ENCODE data around the gene APPL1. TPM values are rescaled to one million over a fixed set of nuclear protein-coding genes. Genes with fewer than 3 reads are reported as not detected.

The APPL1 gene
- total and polyA plus RNA-seq, 9 donors, result 27.5 to 60.3 (median 37.2) TPM

DNA sequence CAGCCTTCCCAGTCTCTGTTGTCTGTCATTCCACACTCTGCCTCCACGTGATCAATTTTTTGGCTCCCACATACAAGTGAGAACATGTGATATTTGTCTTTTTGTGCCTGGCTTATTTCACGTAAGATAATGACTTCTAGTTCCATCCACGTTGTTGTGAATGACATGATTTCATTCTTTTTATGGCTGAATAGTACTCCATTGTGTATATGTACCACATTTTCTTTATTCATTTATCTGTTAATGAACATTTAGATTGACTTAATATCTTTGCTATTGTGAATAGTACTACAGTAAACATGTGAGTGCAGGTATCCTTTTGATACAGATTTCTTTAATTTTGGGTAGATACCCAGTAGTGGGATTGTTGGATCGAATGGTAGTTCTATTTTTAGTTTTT lies 33.6 kb downstream of the APPL1 start:
- no peaks in the 10 kb centered on the region for H3K27me3 ChIP-seq (ENCODE audit: control insufficient read depth, insufficient read depth, low read length)
- H3K4me1 ChIP-seq (ENCODE audit: control insufficient read depth, insufficient read depth, low read length), result no peaks in the 10 kb centered on the region
- H3K9me3 ChIP-seq (replicated peaks; ENCODE audit: control insufficient read depth, low read depth, low read length), result no peaks in the 10 kb centered on the region
- WGBS (ENCODE audit: insufficient coverage), result no CpG with 5 or more reads among the region's 4 CpGs
- no peak for DNase-seq
- no peak overlapping the region for H3K4me3 ChIP-seq (ENCODE audit: low read length)
- H3K27ac ChIP-seq (ENCODE audit: low read length), result no peak overlapping the region
- H3K36me3 ChIP-seq (ENCODE audit: control insufficient read depth, insufficient read depth, low read length), result peaks cover 27% of the 10 kb centered on the region

DNA sequence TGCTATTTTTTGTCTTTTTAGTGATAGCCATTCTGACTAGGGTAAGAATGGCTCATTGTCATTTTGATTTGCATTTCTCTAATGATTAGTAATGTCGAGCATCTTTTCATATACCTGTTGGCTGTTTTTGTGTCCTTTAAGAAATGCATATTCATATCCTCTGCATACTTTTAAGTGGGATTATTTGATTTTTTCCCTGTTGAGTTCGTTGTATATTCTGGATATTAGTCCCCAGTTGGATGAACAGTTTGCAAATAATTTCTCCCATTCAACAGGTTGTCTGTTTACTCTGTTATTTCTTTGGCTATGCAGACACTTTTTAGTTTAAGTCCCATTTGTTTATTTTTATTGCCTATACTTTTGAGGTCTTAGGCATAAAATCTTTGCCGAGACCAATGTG lies 34.4 kb downstream of the APPL1 start:
- no CpG with 5 or more reads among the region's 3 CpGs for WGBS (ENCODE audit: insufficient coverage)
- DNase-seq, result no peak
- no peaks in the 10 kb centered on the region for H3K9me3 ChIP-seq (replicated peaks; ENCODE audit: control insufficient read depth, low read depth, low read length)
- no peaks in the 10 kb centered on the region for H3K4me1 ChIP-seq (ENCODE audit: control insufficient read depth, insufficient read depth, low read length)
- no peaks in the 10 kb centered on the region for H3K27me3 ChIP-seq (ENCODE audit: control insufficient read depth, insufficient read depth, low read length)
- H3K27ac ChIP-seq (ENCODE audit: low read length), result no peak overlapping the region
- no peak overlapping the region for H3K4me3 ChIP-seq (ENCODE audit: low read length)
- peaks cover 29% of the 10 kb centered on the region for H3K36me3 ChIP-seq (ENCODE audit: control insufficient read depth, insufficient read depth, low read length)

DNA sequence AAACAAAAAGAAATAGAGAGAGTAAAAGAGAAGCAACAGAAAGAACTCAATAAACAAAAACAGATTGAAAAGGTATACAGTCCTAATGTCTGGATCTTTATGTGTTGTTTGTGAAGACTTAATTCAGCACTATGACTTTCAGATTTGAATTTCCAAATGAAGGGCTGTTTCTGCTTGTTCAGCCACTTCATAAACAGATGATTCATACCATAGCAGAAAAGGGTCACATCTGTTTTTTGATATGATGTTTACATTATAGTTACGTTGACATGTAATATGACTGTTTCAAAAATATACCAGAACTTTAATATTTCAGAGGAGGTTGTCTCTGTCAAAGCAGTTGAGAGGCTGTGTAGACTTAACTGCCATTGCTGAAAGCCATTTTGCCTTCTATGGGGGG lies 40.9 kb downstream of the APPL1 start:
- Histone ChIP-seq H3K36me3 (ENCODE audit: control insufficient read depth, insufficient read depth, low read length) (peaks cover 30% of the 10 kb centered on the region), H3K4me3 (ENCODE audit: low read length) (no peak overlapping the region), H3K27ac (ENCODE audit: low read length) (no peak overlapping the region), H3K27me3 (ENCODE audit: control insufficient read depth, insufficient read depth, low read length) (no peaks in the 10 kb centered on the region), H3K9me3 (replicated peaks; ENCODE audit: control insufficient read depth, low read depth, low read length) (no peaks in the 10 kb centered on the region), H3K4me1 (ENCODE audit: control insufficient read depth, insufficient read depth, low read length) (no peaks in the 10 kb centered on the region)
- WGBS (ENCODE audit: insufficient coverage), result no CpG with 5 or more reads among the region's 1 CpG
- DNase-seq, result no peak

DNA sequence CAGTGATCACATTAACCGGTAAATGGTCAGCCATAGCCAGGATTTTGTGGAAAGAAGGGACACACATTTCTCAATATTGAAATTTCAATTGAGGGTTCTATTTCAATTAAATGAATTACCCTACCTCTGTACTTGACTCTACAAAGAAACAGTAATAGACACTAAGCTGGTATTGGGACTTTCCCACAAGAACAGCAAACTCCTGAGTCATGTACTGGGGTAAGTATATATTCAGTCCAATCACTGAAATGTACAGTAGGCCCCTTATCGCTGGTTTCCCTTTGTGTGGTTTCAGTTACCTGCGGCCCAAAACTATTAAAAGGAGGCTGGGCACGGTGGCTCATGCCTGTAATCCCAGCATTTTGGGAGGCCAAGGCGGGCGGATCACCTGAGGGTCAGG lies 47.3 kb downstream of the APPL1 start:
- no peaks in the 10 kb centered on the region for H3K27me3 ChIP-seq (ENCODE audit: control insufficient read depth, insufficient read depth, low read length)
- DNase-seq, result no peak
- peaks cover 2% of the 10 kb centered on the region for H3K9me3 ChIP-seq (replicated peaks; ENCODE audit: control insufficient read depth, low read depth, low read length)
- no peak overlapping the region for H3K27ac ChIP-seq (ENCODE audit: low read length)
- no peak overlapping the region for H3K4me3 ChIP-seq (ENCODE audit: low read length)
- H3K4me1 ChIP-seq (ENCODE audit: control insufficient read depth, insufficient read depth, low read length), result no peaks in the 10 kb centered on the region
- peaks cover 12% of the 10 kb centered on the region for H3K36me3 ChIP-seq (ENCODE audit: control insufficient read depth, insufficient read depth, low read length)
- 75% methylated on average over 4 of the region's 6 CpGs for WGBS (ENCODE audit: insufficient coverage)

DNA sequence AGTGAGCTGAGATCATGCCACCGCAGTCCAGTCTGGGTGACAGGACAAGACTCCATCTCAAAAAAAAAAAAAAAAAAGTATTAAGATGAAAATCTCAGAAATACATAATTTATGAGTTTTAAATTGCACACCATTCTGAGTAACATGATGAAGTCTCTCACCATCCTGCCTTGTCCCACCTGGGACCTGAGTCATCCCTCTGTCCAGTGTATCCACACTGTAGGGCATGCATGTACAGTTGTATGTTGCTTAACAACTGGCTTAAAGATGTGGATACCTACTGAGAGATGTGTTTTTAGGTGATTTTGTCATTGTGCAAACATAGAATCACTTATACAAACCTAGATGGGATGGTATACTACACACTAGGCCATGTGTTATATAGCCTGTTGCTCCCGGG lies 47.9 kb downstream of the APPL1 start:
- Histone ChIP-seq H3K4me3 (ENCODE audit: low read length) (no peak overlapping the region), H3K36me3 (ENCODE audit: control insufficient read depth, insufficient read depth, low read length) (peaks cover 12% of the 10 kb centered on the region), H3K4me1 (ENCODE audit: control insufficient read depth, insufficient read depth, low read length) (no peaks in the 10 kb centered on the region), H3K9me3 (replicated peaks; ENCODE audit: control insufficient read depth, low read depth, low read length) (peaks cover 2% of the 10 kb centered on the region), H3K27ac (ENCODE audit: low read length) (no peak overlapping the region), H3K27me3 (ENCODE audit: control insufficient read depth, insufficient read depth, low read length) (no peaks in the 10 kb centered on the region)
- no CpG with 5 or more reads among the region's 2 CpGs for WGBS (ENCODE audit: insufficient coverage)
- no peak for DNase-seq

DNA sequence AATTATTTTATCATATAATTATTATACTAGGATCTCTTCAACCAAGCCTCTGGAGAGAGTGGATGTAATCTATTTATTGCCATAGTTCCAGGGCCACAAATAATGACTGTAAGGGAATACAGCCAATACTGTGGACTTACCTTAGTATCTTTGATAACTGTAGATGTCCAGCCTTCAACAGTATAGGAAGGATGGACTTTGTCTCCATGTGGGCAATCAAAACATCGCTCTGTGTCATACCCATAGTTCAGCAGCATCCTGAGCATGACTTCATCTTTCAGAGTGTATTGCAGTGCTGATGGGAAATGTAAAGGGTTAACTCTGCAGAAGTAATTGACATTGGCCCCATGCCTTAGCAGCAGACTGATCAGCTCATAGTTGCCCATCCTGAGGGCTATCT lies 50.7 kb downstream of the APPL1 start:
- no peak for DNase-seq
- no peak overlapping the region for H3K4me3 ChIP-seq (ENCODE audit: low read length)
- no peaks in the 10 kb centered on the region for H3K4me1 ChIP-seq (ENCODE audit: control insufficient read depth, insufficient read depth, low read length)
- H3K36me3 ChIP-seq (ENCODE audit: control insufficient read depth, insufficient read depth, low read length), result peaks cover 6% of the 10 kb centered on the region
- H3K27ac ChIP-seq (ENCODE audit: low read length), result no peak overlapping the region
- H3K9me3 ChIP-seq (replicated peaks; ENCODE audit: control insufficient read depth, low read depth, low read length), result peaks cover 2% of the 10 kb centered on the region
- no peaks in the 10 kb centered on the region for H3K27me3 ChIP-seq (ENCODE audit: control insufficient read depth, insufficient read depth, low read length)
- no CpG with 5 or more reads among the region's 1 CpG for WGBS (ENCODE audit: insufficient coverage)

DNA sequence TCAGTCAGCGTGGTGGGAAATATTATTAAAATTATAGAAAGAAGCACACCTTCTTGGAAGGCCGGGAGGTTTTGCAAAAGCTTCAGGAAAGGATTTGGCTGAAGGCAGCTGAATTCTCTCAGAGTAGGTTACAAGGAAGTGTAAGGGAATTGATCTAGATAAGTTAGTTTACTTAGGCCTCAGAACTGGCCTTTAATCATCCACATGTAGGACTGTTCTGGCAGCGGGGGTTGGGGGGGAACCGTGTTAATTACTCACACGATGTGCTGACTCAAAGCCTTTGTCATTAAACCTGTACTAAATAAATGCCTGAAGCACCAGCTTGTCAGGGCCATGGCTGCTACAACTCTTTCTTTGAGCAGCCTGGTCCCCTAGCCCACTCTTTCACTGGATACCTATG lies 52.2 kb downstream of the APPL1 start:
- Histone ChIP-seq H3K36me3 (ENCODE audit: control insufficient read depth, insufficient read depth, low read length) (peaks cover 3% of the 10 kb centered on the region), H3K27ac (ENCODE audit: low read length) (no peak overlapping the region), H3K4me3 (ENCODE audit: low read length) (no peak overlapping the region), H3K27me3 (ENCODE audit: control insufficient read depth, insufficient read depth, low read length) (no peaks in the 10 kb centered on the region), H3K9me3 (replicated peaks; ENCODE audit: control insufficient read depth, low read depth, low read length) (peaks cover 2% of the 10 kb centered on the region), H3K4me1 (ENCODE audit: control insufficient read depth, insufficient read depth, low read length) (no peaks in the 10 kb centered on the region)
- no peak for DNase-seq
- WGBS (ENCODE audit: insufficient coverage), result 100% methylated on average over 5 of the region's 5 CpGs

DNA sequence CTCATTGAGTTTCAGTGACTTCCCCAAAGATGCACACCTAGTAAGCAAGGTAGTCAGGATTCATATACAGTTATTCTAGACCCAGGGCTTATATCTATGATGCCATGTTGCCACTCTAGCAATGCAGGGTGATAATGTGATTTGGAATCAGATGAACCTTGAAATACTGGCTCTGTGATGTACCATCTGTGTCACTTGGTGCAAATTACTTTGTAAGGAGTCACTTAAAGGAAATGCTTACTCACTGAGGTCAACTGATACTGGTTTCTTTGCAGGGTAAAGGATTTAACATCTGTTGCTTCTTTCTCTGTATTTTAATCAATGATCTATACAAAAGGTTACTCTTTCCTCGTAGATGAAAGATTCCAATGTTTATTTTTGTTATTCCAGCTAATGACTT lies 54.2 kb downstream of the APPL1 start:
- Histone ChIP-seq H3K9me3 (replicated peaks; ENCODE audit: control insufficient read depth, low read depth, low read length) (peaks cover 5% of the 10 kb centered on the region), H3K36me3 (ENCODE audit: control insufficient read depth, insufficient read depth, low read length) (no peaks in the 10 kb centered on the region), H3K4me3 (ENCODE audit: low read length) (no peak overlapping the region), H3K27me3 (ENCODE audit: control insufficient read depth, insufficient read depth, low read length) (no peaks in the 10 kb centered on the region), H3K4me1 (ENCODE audit: control insufficient read depth, insufficient read depth, low read length) (no peaks in the 10 kb centered on the region), H3K27ac (ENCODE audit: low read length) (no peak overlapping the region)
- no CpG with 5 or more reads among the region's 1 CpG for WGBS (ENCODE audit: insufficient coverage)
- DNase-seq, result no peak

DNA sequence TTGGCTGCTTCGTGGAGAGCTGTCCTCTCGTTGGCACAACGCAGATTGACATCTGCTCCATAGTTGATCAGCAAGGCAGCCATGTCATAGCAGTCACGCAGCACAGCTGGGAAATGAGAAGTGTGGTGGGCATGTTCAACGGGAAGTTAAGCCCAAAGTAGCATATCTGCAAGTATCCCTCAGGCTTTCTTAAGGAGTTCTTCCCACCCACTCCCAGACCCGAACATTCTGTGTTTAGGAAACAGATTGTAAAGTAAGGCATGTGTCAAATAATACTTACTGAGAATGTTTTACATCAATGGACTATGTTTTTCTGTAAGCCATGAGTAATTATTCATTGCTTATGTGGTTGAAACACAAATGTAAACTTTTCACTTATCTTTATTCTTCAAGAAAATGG lies 55.8 kb downstream of the APPL1 start:
- Histone ChIP-seq H3K4me3 (ENCODE audit: low read length) (no peak overlapping the region), H3K9me3 (replicated peaks; ENCODE audit: control insufficient read depth, low read depth, low read length) (peaks cover 5% of the 10 kb centered on the region), H3K36me3 (ENCODE audit: control insufficient read depth, insufficient read depth, low read length) (no peaks in the 10 kb centered on the region), H3K27me3 (ENCODE audit: control insufficient read depth, insufficient read depth, low read length) (no peaks in the 10 kb centered on the region), H3K27ac (ENCODE audit: low read length) (no peak overlapping the region), H3K4me1 (ENCODE audit: control insufficient read depth, insufficient read depth, low read length) (no peaks in the 10 kb centered on the region)
- DNase-seq, result no peak
- 63% methylated on average over 2 of the region's 6 CpGs for WGBS (ENCODE audit: insufficient coverage)

DNA sequence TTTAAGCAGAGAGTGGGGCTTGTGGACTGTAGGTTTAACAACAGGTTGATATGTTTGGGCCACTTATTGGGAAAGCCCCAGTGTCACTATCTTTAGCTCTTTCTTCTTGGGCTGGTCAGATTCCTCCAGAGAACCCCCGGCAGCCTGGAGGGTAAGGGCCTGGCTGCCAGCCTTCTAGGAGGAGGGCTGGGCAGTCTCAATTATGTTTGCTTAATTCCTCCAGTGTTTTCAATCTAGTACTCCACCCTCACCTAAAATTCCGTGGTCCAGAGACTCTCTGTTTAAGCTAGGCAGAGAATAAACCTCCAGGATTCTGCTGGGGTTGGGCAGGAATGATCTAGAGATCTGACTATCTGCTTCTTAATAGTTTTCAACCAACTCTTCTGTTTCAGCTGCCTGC lies 59.7 kb downstream of the APPL1 start:
- WGBS (ENCODE audit: insufficient coverage), result no CpG with 5 or more reads among the region's 2 CpGs
- no peak for DNase-seq
- Histone ChIP-seq H3K4me3 (ENCODE audit: low read length) (no peak overlapping the region), H3K36me3 (ENCODE audit: control insufficient read depth, insufficient read depth, low read length) (no peaks in the 10 kb centered on the region), H3K27me3 (ENCODE audit: control insufficient read depth, insufficient read depth, low read length) (no peaks in the 10 kb centered on the region), H3K4me1 (ENCODE audit: control insufficient read depth, insufficient read depth, low read length) (no peaks in the 10 kb centered on the region), H3K9me3 (replicated peaks; ENCODE audit: control insufficient read depth, low read depth, low read length) (peaks cover 3% of the 10 kb centered on the region), H3K27ac (ENCODE audit: low read length) (no peak overlapping the region)

DNA sequence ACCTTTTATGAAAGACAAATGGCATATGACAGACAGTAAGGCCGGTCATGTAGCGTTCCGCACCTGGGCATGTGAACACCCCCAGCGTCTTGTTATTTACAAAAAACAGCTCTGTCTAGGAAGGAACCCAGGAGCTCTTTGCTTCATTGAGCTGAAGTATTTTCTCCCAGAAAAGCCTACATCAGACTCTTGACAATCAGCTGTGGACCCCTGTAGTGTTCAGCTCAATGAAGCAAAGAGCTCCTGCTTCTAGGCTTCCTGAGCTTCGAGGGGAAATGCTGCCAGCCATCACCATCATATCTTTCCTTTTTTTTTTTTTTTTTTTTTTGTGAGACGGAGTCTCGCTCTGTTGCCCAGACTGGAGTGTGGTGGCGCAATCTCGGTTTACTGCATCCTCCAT lies 60.9 kb downstream of the APPL1 start:
- Histone ChIP-seq H3K4me3 (ENCODE audit: low read length) (no peak overlapping the region), H3K4me1 (ENCODE audit: control insufficient read depth, insufficient read depth, low read length) (no peaks in the 10 kb centered on the region), H3K27me3 (ENCODE audit: control insufficient read depth, insufficient read depth, low read length) (no peaks in the 10 kb centered on the region), H3K36me3 (ENCODE audit: control insufficient read depth, insufficient read depth, low read length) (no peaks in the 10 kb centered on the region), H3K27ac (ENCODE audit: low read length) (no peak overlapping the region), H3K9me3 (replicated peaks; ENCODE audit: control insufficient read depth, low read depth, low read length) (peaks cover 3% of the 10 kb centered on the region)
- DNase-seq, result no peak
- 86% methylated on average over 4 of the region's 9 CpGs for WGBS (ENCODE audit: insufficient coverage)
